IPS DF 4.7 (cell line): Measurements from ENCODE around the gene AKAP8L.

Experiments
- DNase-seq: peaks from one replicate; pipeline ENCODE4 v3.0.0-alpha.2; 2013; ENCODE audit warnings: low spot score; ENCODE audit errors: extremely low read depth

The AKAP8L gene, protein sequence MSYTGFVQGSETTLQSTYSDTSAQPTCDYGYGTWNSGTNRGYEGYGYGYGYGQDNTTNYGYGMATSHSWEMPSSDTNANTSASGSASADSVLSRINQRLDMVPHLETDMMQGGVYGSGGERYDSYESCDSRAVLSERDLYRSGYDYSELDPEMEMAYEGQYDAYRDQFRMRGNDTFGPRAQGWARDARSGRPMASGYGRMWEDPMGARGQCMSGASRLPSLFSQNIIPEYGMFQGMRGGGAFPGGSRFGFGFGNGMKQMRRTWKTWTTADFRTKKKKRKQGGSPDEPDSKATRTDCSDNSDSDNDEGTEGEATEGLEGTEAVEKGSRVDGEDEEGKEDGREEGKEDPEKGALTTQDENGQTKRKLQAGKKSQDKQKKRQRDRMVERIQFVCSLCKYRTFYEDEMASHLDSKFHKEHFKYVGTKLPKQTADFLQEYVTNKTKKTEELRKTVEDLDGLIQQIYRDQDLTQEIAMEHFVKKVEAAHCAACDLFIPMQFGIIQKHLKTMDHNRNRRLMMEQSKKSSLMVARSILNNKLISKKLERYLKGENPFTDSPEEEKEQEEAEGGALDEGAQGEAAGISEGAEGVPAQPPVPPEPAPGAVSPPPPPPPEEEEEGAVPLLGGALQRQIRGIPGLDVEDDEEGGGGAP

DNA sequence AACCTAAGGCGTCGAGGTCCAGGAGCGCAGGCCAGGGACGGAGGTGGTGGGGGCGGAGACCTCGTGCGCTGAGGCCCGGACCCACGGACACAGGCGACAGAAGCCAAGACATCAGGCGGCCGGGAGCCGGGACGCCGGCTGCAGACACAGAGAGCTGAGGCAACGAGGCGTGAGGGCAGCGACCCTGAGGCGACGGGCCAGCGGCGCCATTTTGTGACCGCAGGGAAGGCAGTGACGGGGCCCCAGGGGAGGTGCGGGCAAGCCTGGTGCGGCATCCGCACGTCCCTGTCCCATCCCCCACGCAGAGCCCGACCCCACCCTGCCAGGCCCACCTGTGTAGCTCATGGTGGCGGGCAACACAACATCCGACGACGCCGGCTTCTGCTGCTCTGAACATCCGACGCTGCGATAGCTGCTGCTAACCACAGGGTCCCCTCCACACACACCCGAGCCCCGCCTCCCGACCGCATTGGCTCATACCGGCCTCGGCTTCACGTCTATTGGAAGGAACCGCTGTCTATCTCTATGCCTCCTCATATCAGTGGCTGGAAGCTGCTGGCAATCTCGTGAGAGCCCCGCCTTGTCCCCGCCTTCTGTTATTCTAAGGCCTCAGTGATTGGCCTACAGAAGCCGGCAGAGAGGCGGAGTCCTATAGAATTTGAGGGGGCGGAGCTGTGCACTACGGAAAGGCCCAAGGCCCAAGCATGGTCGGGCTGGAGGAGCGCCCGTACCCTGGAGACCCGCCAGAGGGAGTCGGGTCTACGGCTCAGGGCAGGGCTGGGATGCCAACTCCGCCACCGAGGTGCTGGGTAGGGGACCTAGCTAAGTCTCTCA lies at the start of gene AKAP8L:
Gene AKAP8L (minus strand): TSS at position 410 of the 834 bp plus-strand sequence. CDS start 65 bp downstream, at position 345.
- DNase-seq, result peak; percentile 98

DNA sequence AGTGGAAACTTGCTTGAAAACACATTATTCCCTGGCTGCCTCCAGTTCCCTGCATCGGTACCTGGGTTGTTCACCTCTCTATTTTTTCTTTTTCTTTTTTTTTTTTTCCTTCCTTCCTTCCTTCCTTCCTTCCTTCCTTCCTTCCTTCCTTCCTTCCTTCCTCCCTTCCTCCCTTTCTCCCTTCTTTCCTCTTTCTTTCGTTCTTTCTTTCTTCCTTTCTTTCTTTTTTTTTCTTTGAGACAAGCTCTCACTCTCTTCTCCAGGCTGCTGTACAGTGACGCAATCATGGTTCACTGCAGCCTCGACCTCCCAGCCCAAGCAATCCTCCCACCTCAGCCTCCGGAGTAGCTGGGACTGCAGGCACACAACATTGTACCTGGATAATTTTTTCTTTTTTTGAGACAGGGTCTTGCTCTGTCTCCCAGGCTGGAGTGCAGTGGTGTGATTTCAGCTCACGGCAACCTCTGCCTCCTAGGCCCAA lies 49.0 kb upstream of the AKAP8L start:
- no peak for DNase-seq

DNA sequence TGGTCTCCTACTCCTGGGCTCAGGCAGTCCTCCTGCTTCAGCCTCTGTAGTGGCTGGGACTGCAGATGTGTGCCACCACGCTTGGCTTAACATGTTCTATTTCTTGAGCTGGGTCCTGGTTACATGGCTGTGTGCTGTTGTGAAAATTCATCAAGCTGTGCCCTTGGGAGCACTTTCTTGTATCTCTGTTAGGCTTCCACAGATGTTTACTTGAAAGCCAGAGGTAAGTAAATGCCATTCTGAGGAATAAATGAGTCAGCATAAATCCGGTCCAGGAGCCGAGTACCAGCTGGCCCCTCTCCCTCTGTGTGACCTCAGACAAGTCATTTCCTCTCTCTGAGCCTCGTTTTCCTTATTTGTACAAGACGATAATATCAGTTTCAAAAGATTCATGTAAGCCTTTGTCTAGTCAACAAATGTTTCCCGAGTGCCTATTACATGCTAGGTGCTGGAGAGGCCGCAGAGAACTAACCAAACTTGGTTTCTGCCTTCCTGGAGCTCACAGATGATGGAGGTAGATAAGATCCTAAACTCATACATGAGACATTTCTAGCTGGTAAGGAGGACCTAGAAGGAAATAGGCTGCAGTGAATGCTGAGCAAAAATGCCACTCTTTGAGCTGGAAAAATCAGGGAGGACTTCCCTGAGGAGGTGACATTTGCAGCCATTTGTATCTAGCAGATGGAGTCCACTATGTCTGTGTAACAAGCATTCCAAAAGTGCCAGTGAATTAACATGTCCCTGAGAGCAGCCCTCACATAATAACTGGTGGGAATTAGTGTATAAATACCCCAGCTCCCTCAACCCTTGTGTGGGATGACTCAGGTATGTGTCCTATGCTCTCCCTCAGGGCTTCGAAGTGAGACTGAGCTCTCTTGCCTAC lies 48.3 kb upstream of the AKAP8L start:
- DNase-seq, result no peak

DNA sequence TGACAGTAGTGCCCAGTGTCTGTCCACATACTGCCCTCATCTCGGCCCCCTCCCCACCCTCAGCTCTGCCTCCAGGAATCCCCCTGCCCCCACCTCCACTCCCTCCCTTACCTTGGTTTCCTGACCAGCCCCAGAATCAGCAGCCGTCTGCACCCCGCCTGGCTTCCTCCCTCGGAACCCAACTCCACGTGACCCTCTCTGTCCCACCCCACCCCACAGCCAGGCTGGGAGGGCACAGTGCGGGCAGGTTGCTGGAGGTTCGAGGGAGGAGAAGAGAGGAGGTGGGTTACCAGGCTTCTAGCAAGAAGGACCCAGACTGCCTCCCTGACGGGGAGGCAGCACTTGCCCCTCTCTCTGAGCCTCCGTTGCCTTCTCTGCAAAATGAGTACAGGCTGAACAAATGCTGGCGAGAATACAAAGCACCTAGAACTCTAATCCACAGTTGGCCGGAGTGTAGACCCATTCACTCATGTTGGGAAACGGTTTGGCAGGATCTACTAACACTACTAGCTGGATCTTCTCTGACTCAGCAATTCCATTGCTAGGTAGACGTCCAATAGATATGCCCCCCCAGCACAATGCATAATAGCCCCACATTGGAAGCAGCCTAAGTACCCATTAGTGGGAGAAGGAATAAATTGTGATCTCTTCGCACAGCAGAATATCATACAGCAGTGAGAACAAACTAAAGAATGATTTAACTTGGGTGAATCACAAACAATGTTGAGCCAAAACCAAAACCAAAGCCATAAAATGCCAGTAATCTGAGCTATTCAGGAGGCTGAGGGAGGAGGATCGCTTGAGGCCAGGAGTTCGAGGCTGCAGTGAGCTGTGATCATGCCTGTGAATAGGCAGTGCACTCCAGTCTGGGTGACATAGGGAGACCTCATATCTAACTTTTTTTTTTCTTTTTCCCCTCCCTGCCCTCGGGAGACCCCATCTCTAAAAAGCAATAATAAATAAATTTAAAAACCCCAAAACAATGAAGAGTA lies 45.9 kb upstream of the AKAP8L start, which contains the start of gene RASAL3:
Gene RASAL3 (minus strand): TSS at position 151 of the 992 bp plus-strand sequence. CDS start 186 bp downstream, outside the sequence.
- DNase-seq, result no peak

DNA sequence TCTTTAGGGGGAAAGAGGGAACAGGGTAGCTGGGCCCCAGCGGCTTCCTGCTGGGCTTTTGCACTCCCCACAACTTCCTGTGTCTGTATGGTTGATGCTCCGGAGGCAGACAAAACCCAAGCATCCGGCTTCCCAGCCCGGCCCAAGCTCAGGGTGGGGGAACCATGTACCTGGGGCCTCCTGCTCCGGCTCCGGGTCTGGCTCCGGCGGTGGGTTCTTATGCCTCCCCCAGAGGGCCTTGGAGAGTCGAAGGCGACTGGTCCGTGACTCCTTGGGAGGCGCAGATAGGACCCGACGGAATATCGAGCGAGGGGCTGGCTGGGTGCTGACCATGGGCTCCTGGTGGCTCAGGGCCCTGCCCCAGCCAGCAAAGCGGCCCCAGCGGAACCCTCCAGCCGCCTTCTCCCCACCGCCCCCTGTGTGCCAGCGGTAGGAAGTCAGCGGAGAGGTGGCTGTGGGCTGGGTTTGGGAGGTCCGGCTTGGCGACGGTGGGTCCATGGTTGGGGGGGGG lies 45.1 kb upstream of the AKAP8L start:
- DNase-seq, result no peak

DNA sequence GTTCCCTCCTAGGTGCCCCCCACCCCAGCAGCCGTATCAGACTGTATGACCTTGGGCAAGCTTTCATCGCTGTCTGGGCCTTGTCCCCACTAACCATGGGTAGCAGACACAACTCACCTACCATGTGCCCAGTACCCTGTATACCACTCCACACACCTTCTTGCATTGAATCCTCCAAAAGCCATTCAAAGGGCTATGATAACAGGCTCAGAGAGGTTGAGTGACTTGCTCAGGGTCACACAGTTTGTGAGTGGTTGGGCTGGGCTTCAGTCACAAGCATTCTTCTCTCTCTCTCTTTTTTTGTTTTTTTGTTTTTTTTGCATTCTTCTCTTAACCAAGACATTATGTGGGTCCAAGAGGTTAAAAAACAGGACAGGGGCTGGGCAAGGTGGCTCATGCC lies 42.9 kb upstream of the AKAP8L start:
- DNase-seq, result no peak

DNA sequence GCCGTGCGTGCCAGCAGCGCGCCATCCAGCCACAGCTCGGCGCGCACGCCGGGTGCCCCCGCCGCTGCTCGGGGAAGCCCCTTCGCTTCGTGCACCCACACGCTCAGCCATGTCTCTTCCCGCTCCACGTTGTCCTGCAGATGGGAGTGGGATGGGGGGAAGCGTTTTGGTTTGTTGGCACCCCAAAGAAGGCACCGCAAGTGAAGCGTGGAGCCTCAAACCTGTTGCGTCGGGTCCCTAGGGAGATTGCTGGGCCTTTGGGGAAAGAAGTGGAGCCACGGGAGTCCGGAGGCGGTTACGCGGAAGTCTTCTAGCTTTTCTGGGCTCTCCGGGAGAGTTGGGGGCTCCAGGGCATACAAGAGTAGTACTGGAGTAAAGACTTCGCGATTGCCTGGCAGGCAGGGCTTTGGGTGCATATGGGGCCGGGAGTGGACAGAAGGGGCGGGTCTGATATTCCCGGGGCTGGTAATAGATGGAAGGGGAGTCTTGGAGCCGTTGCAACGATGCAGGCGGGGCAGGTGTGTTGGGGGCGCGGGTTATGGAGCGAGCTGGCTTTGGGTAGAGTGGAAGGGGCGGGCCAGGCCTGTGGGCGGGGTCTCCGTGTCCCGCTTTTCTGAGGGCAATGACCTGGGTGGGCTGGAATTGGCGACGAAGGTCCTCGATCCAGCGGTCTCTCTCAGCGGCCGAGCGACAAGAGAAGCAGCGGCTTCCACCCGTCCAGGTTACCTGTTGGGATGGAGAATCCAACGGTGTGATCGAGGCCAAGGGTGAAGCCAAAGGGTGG lies 39.1 kb upstream of the AKAP8L start:
- DNase-seq, result no peak

DNA sequence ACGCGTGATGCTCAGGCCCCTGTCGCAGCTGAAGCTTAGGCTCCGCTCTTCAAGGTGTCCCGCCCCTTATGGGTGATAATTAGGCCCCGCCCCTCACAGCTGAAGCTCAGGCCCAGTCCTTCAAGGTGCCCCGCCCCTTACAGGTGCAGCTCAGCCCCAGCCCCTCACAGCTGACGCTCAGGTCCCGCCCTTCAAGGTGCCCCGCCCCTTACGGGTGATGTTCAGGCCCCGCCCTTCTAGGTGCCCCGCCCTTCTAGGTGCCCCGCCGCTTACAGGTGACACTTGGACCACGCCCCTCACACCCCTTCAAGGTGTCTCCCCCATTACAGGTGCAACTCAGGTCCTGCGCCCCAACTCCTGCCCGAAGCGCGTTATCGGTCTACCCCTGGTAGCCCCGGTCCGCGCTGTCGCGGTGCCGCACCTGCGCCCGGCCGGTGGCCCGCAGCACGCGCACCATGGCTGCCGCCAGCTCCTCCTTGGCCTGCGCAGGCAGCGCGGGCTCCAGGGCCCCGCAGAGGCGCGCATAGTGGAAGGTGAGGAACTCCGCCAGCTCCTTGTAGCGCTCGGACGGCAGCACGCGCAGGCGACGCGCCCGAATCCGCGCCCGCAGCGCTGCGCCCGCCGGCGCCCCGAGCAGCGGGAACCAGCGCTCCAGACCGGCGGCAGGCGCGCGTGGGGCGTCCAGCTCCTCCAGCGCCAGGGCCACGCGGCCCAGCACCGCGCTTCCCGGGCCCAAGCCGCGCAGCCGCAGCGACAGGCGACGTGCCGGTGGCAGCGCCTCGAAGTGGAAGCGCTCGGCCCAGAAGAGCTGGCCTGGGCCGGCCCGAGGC lies 38.3 kb upstream of the AKAP8L start:
- no peak for DNase-seq

DNA sequence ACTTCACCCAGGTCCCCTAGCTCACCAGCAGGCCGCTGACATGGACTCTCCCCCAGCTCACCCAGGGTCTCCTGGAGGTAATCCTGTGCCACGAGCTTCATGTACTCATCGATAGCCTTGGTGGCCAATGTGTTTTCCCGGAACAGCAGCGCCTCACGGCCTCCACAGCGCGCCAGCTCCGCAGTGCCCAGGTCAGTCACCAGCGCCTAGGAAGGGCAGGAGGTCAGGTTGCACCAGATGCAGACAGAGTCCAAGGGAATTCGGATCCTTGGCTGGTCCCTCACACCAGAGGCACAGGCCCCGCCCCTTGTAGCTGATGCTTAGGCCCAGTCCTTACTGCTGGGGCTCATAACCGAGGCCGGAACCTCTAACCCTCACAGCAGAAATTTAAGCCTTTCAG lies 37.7 kb upstream of the AKAP8L start:
- no peak for DNase-seq

DNA sequence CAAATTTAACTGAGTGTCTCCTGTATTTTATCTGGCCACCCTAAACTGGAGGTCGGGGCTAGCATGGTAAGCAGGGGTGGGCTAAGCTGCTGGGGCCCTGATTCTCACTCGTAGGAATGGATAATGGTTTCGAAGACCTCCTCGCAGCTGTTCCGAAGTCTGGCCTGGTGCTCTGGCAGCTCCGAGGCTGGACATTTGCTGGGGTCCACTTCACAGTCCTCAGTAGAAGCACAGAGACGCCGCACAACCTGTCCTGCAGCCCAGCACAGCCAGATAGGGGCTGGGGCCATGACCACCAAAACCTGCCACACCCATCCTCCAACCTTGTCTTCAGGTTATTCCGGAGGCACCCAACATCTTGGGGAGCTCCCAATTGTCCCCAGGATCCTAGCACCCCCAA lies 37.2 kb upstream of the AKAP8L start:
- no peak for DNase-seq

DNA sequence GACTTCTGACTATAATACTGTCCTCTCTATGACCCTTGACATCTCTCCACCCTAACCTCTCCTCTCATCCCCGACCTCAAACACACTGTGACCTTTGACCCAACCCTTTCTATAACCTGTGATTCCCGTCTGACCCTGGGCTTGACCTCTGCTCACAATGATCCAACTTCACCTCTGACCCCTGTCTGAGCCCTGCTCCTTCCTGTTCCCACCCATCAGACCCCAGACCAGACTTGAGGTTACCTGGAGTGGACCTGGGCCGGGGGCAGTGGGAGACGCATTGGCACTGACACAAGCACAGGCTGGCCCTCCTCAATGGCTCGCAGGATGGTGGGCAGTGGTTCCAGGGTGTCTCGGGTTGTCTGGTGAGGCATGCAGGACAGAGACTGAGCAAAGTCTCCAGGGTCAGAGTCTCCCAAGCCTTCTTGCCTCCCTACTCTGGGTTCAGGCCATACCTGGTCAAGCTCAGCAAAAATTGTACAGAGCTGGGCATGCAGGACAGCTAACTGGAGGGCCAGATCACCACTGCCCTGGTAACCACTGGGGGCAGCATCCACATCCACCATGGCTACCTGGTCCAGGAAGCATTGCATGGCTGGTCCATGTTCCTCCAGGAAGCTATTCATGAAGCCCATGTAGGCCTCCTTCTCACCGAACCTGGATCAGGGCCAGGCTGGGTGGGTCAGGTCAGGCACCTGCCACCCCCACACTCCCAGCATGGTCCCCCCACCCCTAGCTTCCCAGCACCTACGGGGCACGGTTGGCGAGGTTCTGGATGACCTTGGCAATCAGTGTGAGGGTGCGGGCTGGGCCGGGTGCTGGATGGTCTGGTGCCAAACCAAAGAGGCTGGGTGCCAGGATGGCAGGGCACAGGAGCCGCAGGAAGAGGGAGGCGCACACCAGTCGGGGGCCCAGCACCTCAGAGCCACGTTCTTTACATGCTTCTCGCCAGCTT lies 35.4 kb upstream of the AKAP8L start:
- DNase-seq, result no peak

DNA sequence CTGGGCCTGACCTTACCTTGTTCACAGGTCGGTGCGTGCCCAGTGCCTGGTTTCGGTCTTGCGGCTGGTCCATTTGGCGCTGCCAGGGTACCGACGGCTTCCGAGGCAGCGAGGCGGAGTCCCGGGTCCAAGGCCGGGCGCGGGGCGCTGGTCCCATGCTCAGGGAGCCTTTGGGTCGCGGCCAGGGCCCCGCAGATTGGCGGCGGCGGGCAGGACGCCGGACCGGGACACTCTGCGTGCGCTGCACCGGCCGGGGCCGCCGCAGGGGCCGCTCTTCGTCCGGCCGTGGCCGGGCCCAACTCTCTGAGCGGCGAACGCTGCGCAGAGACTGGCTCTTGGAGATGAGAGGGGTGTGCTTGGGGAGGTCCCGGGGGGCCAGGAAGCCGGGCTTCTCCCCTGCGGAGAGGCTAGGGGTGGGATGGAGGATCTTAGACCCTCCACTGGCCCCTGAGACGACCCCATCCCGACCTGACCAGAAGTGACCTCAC lies 34.3 kb upstream of the AKAP8L start:
- DNase-seq, result no peak

DNA sequence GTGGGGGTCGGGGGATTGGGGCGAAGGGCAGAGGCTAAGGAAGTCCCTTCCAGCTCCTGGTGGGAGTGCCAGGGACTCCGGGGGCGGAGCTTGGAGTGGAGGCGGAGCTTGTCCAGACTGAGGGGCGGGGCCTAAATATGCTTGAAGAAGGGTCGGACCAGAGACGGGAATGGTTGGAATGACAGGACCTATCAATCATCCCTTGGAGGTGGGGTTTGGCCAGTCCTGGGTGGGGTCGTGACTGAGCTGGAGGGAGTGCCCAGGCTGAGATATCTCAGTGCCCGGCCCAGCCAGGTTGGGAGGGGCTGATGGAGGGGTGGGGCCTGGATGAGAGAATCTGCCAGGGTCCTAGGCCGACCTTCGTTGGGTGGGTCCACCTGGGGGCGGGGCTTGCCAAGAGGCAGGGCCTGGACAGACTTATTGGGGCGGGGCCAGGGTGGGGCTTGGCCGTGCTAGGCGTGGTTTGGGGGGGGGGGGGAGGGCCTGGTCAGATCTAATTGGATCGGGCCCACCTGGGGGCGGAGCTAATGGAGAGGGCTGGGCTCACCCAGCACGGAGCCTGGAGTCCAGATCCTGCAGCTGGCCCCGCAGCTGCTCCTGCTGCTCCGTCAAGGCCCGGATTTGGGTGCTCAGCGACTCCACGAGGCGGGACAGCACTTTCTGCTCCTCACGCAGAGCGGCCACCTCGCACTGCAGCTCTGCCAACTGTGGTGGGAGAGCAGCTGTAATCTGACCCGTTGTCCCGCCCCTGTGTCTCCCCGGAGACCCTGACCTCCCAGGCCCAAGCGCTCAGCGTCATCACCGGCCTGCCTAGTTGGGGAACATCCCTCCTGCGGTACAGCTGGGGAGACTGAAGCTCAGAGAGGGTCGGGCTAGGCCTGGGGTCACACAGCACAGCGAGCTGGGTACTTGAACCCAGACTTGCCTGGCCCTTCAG lies 33.6 kb upstream of the AKAP8L start:
- no peak for DNase-seq

DNA sequence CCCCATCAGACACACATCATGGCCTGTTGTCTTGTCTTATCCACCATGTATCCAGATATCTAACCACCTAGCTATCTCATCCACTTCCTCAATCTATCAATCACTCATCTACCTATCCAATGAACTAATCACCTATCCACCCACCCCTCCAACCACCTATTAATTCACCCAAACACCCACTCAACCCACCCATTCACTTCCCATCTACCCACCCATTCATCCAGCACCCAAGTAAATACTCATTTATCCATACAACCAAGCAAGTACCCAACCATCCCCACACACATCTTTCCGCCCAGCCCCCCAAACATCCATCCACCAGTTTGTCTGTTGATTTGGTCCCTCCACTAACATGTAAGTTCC lies 31.7 kb upstream of the AKAP8L start:
- no peak for DNase-seq
